ENCODE measurements around the gene MAN2A1.

The MAN2A1 gene

GRCh38 chr5:109676920-109677319, 12.8 kb upstream of the MAN2A1 start:
- no peak overlapping the region for H3K27ac ChIP-seq (ENCODE audit: low read depth, low read length)
- no peaks in the 10 kb centered on the region for H3K27me3 ChIP-seq (ENCODE audit: control insufficient read depth in 5 of 5, insufficient read depth in 4 of 5, low read length in 5 of 5)
- no peak overlapping the region for H3K9ac ChIP-seq (ENCODE audit: low read length in 5 of 5)
- H3K4me1 ChIP-seq (ENCODE audit: control insufficient read depth in 5 of 5, insufficient read depth in 5 of 5, low read length in 5 of 5): no peaks in the 10 kb centered on the region
- H3K36me3 ChIP-seq (ENCODE audit: control insufficient read depth in 5 of 5, insufficient read depth in 5 of 5, low read length in 5 of 5): no peaks in the 10 kb centered on the region
- no peaks in the 10 kb centered on the region for H3K9me3 ChIP-seq (ENCODE audit: control insufficient read depth in 5 of 5, low read length in 5 of 5)
- no peak overlapping the region for H3K4me3 ChIP-seq (ENCODE audit: low read depth in 1 of 5, low read length in 5 of 5)

DNA sequence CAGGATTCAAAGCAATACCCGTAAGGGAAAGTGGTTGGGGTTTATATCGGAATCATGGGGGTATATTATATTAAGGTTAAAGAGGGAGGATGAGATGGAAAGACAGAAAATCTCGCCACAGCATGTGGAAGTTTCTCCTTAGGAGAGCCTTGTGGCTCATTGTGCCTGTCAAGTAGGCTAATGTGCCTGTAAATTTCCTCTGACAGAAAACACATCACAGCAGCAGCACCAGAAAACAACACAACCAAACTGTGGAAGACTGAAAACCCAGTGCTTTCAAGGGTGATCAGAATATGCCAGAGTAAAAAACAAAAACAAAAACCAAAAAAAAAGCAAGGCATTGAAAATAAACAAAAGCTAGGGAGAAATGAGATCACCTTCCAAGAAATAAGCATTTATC, 11.3 kb upstream of the MAN2A1 start:
- H3K4me1 ChIP-seq (ENCODE audit: control insufficient read depth in 5 of 5, insufficient read depth in 5 of 5, low read length in 5 of 5): no peaks in the 10 kb centered on the region
- no peaks in the 10 kb centered on the region for H3K27me3 ChIP-seq (ENCODE audit: control insufficient read depth in 5 of 5, insufficient read depth in 4 of 5, low read length in 5 of 5)
- H3K9me3 ChIP-seq (ENCODE audit: control insufficient read depth in 5 of 5, low read length in 5 of 5): no peaks in the 10 kb centered on the region
- H3K4me3 ChIP-seq (ENCODE audit: low read depth in 1 of 5, low read length in 5 of 5): no peak overlapping the region
- H3K27ac ChIP-seq (ENCODE audit: low read depth, low read length): no peak overlapping the region
- H3K36me3 ChIP-seq (ENCODE audit: control insufficient read depth in 5 of 5, insufficient read depth in 5 of 5, low read length in 5 of 5): no peaks in the 10 kb centered on the region
- H3K9ac ChIP-seq (ENCODE audit: low read length in 5 of 5): no peak overlapping the region

DNA sequence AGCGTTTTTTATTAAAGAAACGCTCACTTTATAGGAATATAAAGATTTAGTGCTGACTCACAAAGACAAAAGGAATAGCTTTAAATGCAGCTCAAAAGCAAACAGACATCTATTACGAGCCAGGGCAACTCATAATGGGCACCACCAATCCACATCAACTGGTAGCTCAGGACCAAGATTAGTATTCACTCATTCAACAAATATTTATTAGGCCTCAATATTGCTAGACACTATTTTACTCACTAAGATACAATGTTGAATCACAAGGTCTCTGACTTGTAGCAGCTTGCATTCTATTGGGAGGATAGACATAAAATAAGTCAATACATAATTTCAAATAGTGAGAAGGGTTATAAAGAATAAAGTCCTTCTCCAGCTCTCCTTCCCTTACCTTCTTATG, 8.0 kb upstream of the MAN2A1 start:
- no peak overlapping the region for H3K9ac ChIP-seq (ENCODE audit: low read length in 5 of 5)
- H3K27ac ChIP-seq (ENCODE audit: low read depth, low read length): no peak overlapping the region
- H3K36me3 ChIP-seq (ENCODE audit: control insufficient read depth in 5 of 5, insufficient read depth in 5 of 5, low read length in 5 of 5): no peaks in the 10 kb centered on the region
- H3K27me3 ChIP-seq (ENCODE audit: control insufficient read depth in 5 of 5, insufficient read depth in 4 of 5, low read length in 5 of 5): no peaks in the 10 kb centered on the region
- H3K4me3 ChIP-seq (ENCODE audit: low read depth in 1 of 5, low read length in 5 of 5): no peak overlapping the region
- H3K4me1 ChIP-seq (ENCODE audit: control insufficient read depth in 5 of 5, insufficient read depth in 5 of 5, low read length in 5 of 5): no peaks in the 10 kb centered on the region
- H3K9me3 ChIP-seq (ENCODE audit: control insufficient read depth in 5 of 5, low read length in 5 of 5): peaks cover 0 to 13% (median 0%) of the 10 kb centered on the region in 5 donors

DNA sequence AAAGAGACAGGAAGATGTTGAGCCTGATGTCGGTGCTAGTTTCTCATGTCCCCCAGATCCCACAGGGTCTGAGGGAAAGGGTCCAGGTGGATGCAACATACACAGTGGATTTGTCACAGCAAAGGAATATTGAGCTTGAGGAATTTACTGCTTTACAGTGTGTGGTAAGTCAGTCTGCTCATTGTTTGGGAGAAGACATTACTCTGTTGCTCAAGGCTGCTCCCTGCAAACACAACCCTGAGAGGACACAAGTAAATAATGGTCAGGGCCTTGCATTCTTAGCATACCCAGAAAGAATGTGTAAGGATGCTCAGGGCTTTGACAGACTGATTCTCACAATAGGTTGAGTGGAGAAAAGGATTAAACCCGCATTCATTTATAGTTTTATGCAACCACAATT, 7.3 kb upstream of the MAN2A1 start:
- Histone ChIP-seq H3K36me3 (ENCODE audit: control insufficient read depth in 5 of 5, insufficient read depth in 5 of 5, low read length in 5 of 5) (no peaks in the 10 kb centered on the region), H3K9me3 (ENCODE audit: control insufficient read depth in 5 of 5, low read length in 5 of 5) (peaks cover 0 to 19% (median 3%) of the 10 kb centered on the region in 5 donors), H3K4me1 (ENCODE audit: control insufficient read depth in 5 of 5, insufficient read depth in 5 of 5, low read length in 5 of 5) (no peaks in the 10 kb centered on the region), H3K9ac (ENCODE audit: low read length in 5 of 5) (no peak overlapping the region), H3K27ac (ENCODE audit: low read depth, low read length) (no peak overlapping the region), H3K4me3 (ENCODE audit: low read depth in 1 of 5, low read length in 5 of 5) (no peak overlapping the region), H3K27me3 (ENCODE audit: control insufficient read depth in 5 of 5, insufficient read depth in 4 of 5, low read length in 5 of 5) (no peaks in the 10 kb centered on the region)

DNA sequence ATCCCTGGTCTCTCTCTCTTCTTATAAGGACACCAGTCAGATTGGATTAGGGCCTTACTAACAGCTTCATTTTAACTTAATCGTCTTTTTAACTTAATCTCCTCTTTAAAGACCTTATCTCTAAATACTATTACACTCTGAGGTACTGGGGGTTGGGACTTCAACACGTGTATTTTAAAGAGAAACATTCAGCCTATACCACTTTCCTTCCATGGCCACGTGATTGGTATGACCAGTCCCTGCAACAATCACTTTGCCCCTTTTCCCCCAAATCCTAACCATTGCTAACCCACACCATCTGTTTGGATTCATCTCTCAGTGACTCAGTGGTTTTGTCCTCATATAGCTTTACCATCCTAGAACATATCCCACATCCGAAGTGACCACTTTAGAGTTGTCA, 3.8 kb upstream of the MAN2A1 start:
- Histone ChIP-seq H3K27ac (ENCODE audit: low read depth, low read length) (no peak overlapping the region), H3K36me3 (ENCODE audit: control insufficient read depth in 5 of 5, insufficient read depth in 5 of 5, low read length in 5 of 5) (no peaks in the 10 kb centered on the region), H3K9me3 (ENCODE audit: control insufficient read depth in 5 of 5, low read length in 5 of 5) (peaks cover 0 to 33% (median 15%) of the 10 kb centered on the region in 5 donors), H3K27me3 (ENCODE audit: control insufficient read depth in 5 of 5, insufficient read depth in 4 of 5, low read length in 5 of 5) (no peaks in the 10 kb centered on the region), H3K9ac (ENCODE audit: low read length in 5 of 5) (no peak overlapping the region), H3K4me1 (ENCODE audit: control insufficient read depth in 5 of 5, insufficient read depth in 5 of 5, low read length in 5 of 5) (peaks cover 0 to 9% (median 7%) of the 10 kb centered on the region in 5 donors), H3K4me3 (ENCODE audit: low read depth in 1 of 5, low read length in 5 of 5) (no peak overlapping the region)

GRCh38 chr5:109688630-109688969, 1.1 kb upstream of the MAN2A1 start:
- Histone ChIP-seq H3K9ac (ENCODE audit: low read length in 5 of 5) (peak overlapping the region; percentile 28 to 88 (median 78)), H3K4me3 (ENCODE audit: low read depth in 1 of 5, low read length in 5 of 5) (peak overlapping the region; percentile 91 to 97 (median 92)), H3K4me1 (ENCODE audit: control insufficient read depth in 5 of 5, insufficient read depth in 5 of 5, low read length in 5 of 5) (peaks cover 3 to 32% (median 27%) of the 10 kb centered on the region in 5 donors), H3K27ac (ENCODE audit: low read depth, low read length) (peak overlapping the region; percentile 88), H3K9me3 (ENCODE audit: control insufficient read depth in 5 of 5, low read length in 5 of 5) (peaks cover 0 to 33% (median 15%) of the 10 kb centered on the region in 5 donors), H3K27me3 (ENCODE audit: control insufficient read depth in 5 of 5, insufficient read depth in 4 of 5, low read length in 5 of 5) (no peaks in the 10 kb centered on the region), H3K36me3 (ENCODE audit: control insufficient read depth in 5 of 5, insufficient read depth in 5 of 5, low read length in 5 of 5) (no peaks in the 10 kb centered on the region)

- Histone ChIP-seq H3K36me3 (ENCODE audit: control insufficient read depth in 5 of 5, insufficient read depth in 5 of 5, low read length in 5 of 5) (no peaks in the 10 kb centered on the region), H3K9ac (ENCODE audit: low read length in 5 of 5) (peak overlapping the region; percentile 28 to 96 (median 78)), H3K4me3 (ENCODE audit: low read depth in 1 of 5, low read length in 5 of 5) (peak overlapping the region; percentile 91 to 97 (median 92)), H3K9me3 (ENCODE audit: control insufficient read depth in 5 of 5, low read length in 5 of 5) (peaks cover 0 to 33% (median 15%) of the 10 kb centered on the region in 5 donors), H3K27ac (ENCODE audit: low read depth, low read length) (peak overlapping the region; percentile 88), H3K27me3 (ENCODE audit: control insufficient read depth in 5 of 5, insufficient read depth in 4 of 5, low read length in 5 of 5) (no peaks in the 10 kb centered on the region), H3K4me1 (ENCODE audit: control insufficient read depth in 5 of 5, insufficient read depth in 5 of 5, low read length in 5 of 5) (peaks cover 3 to 32% (median 27%) of the 10 kb centered on the region in 5 donors)
Observed at GRCh38 chr5:109688970-109689739, 572 bp upstream of the MAN2A1 start.

DNA sequence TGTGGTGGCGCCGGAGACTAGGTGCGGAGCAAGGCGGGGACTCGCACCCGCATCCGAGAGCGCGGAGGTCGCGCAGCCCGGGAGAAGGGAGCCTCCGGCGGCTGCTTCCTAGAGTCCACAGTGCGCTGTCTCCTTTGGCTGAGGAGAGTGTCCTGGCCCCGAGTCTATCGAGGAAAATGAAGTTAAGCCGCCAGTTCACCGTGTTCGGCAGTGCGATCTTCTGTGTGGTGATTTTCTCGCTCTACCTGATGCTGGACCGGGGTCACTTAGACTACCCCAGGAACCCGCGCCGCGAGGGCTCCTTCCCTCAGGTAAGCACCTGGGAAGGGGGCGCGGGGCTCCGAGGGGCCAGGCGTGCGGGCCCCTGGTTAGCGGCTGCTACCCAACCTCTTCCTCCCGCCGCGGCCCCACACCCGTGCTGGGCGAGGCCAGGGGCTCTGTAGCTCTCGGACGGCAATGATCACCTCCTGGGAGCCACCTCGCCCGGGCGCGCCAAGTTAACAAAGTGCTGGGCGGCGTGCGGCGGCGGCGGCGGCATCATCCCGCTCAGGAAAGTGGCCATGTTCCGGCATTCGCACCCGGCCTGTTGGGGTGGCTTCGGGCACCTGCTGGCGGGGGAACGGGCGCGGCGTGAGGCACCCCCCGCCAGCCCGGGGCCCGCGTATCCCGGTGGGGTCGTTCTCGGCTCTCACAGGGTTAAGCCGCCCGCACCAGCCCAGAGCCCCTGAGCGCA, 681 bp downstream of the MAN2A1 start:
- Histone ChIP-seq H3K27ac (ENCODE audit: low read depth, low read length) (peak overlapping the region; percentile 88), H3K9ac (ENCODE audit: low read length in 5 of 5) (peak overlapping the region; percentile 53 to 97 (median 88)), H3K4me1 (ENCODE audit: control insufficient read depth in 5 of 5, insufficient read depth in 5 of 5, low read length in 5 of 5) (peaks cover 3 to 40% (median 34%) of the 10 kb centered on the region in 5 donors), H3K9me3 (ENCODE audit: control insufficient read depth in 5 of 5, low read length in 5 of 5) (peaks cover 0 to 33% (median 15%) of the 10 kb centered on the region in 5 donors), H3K27me3 (ENCODE audit: control insufficient read depth in 5 of 5, insufficient read depth in 4 of 5, low read length in 5 of 5) (no peaks in the 10 kb centered on the region), H3K36me3 (ENCODE audit: control insufficient read depth in 5 of 5, insufficient read depth in 5 of 5, low read length in 5 of 5) (no peaks in the 10 kb centered on the region), H3K4me3 (ENCODE audit: low read depth in 1 of 5, low read length in 5 of 5) (peak overlapping the region; percentile 90 to 97 (median 92))

DNA sequence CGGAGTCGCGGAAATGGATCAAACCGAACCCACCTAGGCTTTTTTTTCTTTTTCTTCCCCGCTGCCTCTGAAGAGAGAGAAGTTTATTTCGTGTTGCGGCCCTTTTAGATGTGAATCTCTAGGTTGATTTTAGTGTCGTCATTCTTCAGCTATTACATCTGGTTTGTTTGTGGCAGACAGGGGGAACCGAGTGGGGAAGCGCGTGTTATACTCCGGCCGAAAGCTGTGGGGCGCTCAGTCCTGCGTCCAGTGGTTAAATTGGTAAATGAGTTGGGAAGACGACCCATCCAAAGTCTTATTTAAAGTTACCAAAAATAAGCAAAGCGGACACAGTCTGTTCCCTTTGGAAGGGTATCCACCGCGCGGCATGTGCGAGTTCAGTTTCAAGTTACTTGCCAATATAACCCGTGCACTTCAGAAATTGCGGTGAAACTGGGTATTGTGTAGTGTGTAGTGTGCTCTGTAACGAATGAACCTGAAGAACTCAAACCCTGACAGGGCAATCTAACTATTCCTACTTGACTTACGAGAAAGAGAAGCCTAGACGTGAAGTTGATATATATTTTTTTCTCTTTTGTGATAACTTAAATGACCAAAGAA, 1.3 kb downstream of the MAN2A1 start:
- Histone ChIP-seq H3K27me3 (ENCODE audit: control insufficient read depth in 5 of 5, insufficient read depth in 4 of 5, low read length in 5 of 5) (no peaks in the 10 kb centered on the region), H3K36me3 (ENCODE audit: control insufficient read depth in 5 of 5, insufficient read depth in 5 of 5, low read length in 5 of 5) (no peaks in the 10 kb centered on the region), H3K4me1 (ENCODE audit: control insufficient read depth in 5 of 5, insufficient read depth in 5 of 5, low read length in 5 of 5) (peaks cover 3 to 45% (median 36%) of the 10 kb centered on the region in 5 donors), H3K9me3 (ENCODE audit: control insufficient read depth in 5 of 5, low read length in 5 of 5) (peaks cover 0 to 27% (median 15%) of the 10 kb centered on the region in 5 donors), H3K27ac (ENCODE audit: low read depth, low read length) (peak overlapping the region; percentile 88), H3K9ac (ENCODE audit: low read length in 5 of 5) (peak overlapping the region; percentile 50 to 97 (median 88)), H3K4me3 (ENCODE audit: low read depth in 1 of 5, low read length in 5 of 5) (peak overlapping the region; percentile 89 to 97 (median 92))

DNA sequence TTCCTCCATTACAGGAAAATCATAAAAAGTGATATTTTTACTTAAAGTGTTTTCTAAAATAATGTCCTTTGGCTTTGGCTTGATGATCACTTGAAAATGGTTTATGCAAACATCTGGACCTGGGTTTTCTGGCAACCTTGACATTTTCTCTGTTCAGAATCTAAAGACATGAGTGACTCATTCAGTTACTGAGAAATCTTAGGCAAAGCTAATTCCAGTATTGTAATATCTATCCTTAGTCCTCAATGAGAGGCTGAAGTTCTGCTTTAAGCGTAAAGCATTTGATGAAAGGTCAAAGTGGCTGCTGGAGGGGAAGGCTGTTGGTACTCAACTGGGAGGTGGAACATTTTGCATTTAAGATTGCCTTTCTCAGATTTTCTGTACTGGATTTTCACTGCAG, 2.3 kb downstream of the MAN2A1 start:
- Histone ChIP-seq H3K27ac (ENCODE audit: low read depth, low read length) (no peak overlapping the region), H3K4me1 (ENCODE audit: control insufficient read depth in 5 of 5, insufficient read depth in 5 of 5, low read length in 5 of 5) (peaks cover 3 to 50% (median 41%) of the 10 kb centered on the region in 5 donors), H3K9me3 (ENCODE audit: control insufficient read depth in 5 of 5, low read length in 5 of 5) (peaks cover 0 to 18% (median 15%) of the 10 kb centered on the region in 5 donors), H3K36me3 (ENCODE audit: control insufficient read depth in 5 of 5, insufficient read depth in 5 of 5, low read length in 5 of 5) (no peaks in the 10 kb centered on the region), H3K4me3 (ENCODE audit: low read depth in 1 of 5, low read length in 5 of 5) (peak overlapping the region in 4 of 5 donors; percentile 25 to 96 (median 60)), H3K9ac (ENCODE audit: low read length in 5 of 5) (no peak overlapping the region), H3K27me3 (ENCODE audit: control insufficient read depth in 5 of 5, insufficient read depth in 4 of 5, low read length in 5 of 5) (no peaks in the 10 kb centered on the region)
